ENCODE data around the gene MMP24. TPM values are rescaled to one million over a fixed set of nuclear protein-coding genes. Genes with fewer than 3 reads are reported as not detected.

The MMP24 gene
- total and polyA plus RNA-seq, 2 of the 13 experiments (the other 11 are each of a cell fraction or from before 2014, with no cell fraction given), result 0.29 to 0.35 TPM

DNA sequence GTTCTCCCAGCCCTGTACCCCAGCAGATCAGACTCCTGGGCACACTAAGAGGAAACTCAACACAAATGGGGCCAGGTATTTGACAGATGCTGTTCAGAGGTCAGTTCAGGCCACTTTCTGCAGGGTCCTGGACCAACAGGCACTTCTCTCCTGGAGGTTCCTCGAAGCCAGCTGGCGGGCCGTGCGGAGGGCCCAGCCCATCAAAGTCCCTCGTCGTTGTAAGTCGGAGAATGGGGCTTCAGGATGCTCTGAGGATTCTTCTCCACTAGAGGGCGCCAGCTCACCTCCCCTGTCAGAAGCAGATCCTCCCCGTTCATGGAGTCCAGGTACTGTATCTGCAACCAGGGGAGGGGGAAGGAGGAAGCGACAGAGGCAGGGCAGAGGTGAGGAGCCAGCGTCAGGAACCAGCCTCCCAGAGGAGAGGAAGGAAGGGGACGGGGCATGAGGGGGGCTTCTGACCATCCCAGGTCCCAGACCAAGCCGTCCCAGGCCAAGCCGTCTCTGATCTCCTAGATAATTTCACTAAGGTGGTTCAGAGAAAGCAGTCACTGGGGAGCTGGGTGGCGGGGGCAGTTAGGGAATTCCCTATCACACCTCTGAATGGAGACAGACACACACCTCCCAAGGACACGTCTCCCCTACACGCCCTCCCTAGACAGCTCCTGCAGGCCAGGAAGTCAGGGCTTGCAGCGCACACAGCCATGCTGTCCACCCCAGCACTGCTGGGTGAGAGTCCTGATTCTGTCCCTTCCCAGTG lies 77.4 kb downstream of the MMP24 start (continued):
- TF ChIP-seq, protein P1, sequence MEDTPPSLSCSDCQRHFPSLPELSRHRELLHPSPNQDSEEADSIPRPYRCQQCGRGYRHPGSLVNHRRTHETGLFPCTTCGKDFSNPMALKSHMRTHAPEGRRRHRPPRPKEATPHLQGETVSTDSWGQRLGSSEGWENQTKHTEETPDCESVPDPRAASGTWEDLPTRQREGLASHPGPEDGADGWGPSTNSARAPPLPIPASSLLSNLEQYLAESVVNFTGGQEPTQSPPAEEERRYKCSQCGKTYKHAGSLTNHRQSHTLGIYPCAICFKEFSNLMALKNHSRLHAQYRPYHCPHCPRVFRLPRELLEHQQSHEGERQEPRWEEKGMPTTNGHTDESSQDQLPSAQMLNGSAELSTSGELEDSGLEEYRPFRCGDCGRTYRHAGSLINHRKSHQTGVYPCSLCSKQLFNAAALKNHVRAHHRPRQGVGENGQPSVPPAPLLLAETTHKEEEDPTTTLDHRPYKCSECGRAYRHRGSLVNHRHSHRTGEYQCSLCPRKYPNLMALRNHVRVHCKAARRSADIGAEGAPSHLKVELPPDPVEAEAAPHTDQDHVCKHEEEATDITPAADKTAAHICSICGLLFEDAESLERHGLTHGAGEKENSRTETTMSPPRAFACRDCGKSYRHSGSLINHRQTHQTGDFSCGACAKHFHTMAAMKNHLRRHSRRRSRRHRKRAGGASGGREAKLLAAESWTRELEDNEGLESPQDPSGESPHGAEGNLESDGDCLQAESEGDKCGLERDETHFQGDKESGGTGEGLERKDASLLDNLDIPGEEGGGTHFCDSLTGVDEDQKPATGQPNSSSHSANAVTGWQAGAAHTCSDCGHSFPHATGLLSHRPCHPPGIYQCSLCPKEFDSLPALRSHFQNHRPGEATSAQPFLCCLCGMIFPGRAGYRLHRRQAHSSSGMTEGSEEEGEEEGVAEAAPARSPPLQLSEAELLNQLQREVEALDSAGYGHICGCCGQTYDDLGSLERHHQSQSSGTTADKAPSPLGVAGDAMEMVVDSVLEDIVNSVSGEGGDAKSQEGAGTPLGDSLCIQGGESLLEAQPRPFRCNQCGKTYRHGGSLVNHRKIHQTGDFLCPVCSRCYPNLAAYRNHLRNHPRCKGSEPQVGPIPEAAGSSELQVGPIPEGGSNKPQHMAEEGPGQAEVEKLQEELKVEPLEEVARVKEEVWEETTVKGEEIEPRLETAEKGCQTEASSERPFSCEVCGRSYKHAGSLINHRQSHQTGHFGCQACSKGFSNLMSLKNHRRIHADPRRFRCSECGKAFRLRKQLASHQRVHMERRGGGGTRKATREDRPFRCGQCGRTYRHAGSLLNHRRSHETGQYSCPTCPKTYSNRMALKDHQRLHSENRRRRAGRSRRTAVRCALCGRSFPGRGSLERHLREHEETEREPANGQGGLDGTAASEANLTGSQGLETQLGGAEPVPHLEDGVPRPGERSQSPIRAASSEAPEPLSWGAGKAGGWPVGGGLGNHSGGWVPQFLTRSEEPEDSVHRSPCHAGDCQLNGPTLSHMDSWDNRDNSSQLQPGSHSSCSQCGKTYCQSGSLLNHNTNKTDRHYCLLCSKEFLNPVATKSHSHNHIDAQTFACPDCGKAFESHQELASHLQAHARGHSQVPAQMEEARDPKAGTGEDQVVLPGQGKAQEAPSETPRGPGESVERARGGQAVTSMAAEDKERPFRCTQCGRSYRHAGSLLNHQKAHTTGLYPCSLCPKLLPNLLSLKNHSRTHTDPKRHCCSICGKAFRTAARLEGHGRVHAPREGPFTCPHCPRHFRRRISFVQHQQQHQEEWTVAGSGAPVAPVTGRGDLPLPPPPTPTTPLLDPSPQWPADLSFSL (CRISPR knock-in tag; IDR thresholded peaks at IDR 0.05), result no peak
- TF ChIP-seq ZNF839 (CRISPR knock-in tag; IDR thresholded peaks at IDR 0.05; ENCODE audit: borderline replicate concordance), result no peak
- TF ChIP-seq, protein P2, sequence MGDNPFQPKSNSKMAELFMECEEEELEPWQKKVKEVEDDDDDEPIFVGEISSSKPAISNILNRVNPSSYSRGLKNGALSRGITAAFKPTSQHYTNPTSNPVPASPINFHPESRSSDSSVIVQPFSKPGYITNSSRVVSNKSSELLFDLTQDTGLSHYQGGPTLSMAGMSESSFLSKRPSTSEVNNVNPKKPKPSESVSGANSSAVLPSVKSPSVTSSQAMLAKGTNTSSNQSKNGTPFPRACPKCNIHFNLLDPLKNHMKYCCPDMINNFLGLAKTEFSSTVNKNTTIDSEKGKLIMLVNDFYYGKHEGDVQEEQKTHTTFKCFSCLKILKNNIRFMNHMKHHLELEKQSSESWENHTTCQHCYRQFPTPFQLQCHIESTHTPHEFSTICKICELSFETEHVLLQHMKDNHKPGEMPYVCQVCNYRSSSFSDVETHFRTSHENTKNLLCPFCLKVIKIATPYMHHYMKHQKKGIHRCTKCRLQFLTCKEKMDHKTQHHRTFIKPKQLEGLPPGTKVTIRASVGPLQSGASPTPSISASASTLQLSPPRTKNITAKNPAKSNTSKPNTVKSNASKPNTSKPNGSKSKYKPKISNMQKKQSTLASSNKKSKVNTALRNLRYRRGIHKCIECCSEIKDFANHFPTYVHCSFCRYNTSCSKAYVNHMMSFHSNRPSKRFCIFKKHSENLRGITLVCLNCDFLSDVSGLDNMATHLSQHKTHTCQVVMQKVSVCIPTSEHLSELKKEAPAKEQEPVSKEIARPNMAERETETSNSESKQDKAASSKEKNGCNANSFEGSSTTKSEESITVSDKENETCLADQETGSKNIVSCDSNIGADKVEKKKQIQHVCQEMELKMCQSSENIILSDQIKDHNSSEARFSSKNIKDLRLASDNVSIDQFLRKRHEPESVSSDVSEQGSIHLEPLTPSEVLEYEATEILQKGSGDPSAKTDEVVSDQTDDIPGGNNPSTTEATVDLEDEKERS (CRISPR knock-in tag; IDR thresholded peaks at IDR 0.05), result 0 out of 2 replicates have a peak, but pooled peaks have one; percentile 54
- TF ChIP-seq, protein P3, sequence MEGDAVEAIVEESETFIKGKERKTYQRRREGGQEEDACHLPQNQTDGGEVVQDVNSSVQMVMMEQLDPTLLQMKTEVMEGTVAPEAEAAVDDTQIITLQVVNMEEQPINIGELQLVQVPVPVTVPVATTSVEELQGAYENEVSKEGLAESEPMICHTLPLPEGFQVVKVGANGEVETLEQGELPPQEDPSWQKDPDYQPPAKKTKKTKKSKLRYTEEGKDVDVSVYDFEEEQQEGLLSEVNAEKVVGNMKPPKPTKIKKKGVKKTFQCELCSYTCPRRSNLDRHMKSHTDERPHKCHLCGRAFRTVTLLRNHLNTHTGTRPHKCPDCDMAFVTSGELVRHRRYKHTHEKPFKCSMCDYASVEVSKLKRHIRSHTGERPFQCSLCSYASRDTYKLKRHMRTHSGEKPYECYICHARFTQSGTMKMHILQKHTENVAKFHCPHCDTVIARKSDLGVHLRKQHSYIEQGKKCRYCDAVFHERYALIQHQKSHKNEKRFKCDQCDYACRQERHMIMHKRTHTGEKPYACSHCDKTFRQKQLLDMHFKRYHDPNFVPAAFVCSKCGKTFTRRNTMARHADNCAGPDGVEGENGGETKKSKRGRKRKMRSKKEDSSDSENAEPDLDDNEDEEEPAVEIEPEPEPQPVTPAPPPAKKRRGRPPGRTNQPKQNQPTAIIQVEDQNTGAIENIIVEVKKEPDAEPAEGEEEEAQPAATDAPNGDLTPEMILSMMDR (CRISPR knock-in tag; IDR thresholded peaks at IDR 0.05), result peak; percentile 100
- no peak for TF ChIP-seq AGO1 (IDR thresholded peaks at IDR 0.05; ENCODE audit: low read depth, low read length, poor library complexity, severe bottlenecking)
- TF ChIP-seq PAWR (CRISPR knock-in tag; IDR thresholded peaks at IDR 0.05; ENCODE audit: borderline replicate concordance), result no peak
- TF ChIP-seq, protein P4, sequence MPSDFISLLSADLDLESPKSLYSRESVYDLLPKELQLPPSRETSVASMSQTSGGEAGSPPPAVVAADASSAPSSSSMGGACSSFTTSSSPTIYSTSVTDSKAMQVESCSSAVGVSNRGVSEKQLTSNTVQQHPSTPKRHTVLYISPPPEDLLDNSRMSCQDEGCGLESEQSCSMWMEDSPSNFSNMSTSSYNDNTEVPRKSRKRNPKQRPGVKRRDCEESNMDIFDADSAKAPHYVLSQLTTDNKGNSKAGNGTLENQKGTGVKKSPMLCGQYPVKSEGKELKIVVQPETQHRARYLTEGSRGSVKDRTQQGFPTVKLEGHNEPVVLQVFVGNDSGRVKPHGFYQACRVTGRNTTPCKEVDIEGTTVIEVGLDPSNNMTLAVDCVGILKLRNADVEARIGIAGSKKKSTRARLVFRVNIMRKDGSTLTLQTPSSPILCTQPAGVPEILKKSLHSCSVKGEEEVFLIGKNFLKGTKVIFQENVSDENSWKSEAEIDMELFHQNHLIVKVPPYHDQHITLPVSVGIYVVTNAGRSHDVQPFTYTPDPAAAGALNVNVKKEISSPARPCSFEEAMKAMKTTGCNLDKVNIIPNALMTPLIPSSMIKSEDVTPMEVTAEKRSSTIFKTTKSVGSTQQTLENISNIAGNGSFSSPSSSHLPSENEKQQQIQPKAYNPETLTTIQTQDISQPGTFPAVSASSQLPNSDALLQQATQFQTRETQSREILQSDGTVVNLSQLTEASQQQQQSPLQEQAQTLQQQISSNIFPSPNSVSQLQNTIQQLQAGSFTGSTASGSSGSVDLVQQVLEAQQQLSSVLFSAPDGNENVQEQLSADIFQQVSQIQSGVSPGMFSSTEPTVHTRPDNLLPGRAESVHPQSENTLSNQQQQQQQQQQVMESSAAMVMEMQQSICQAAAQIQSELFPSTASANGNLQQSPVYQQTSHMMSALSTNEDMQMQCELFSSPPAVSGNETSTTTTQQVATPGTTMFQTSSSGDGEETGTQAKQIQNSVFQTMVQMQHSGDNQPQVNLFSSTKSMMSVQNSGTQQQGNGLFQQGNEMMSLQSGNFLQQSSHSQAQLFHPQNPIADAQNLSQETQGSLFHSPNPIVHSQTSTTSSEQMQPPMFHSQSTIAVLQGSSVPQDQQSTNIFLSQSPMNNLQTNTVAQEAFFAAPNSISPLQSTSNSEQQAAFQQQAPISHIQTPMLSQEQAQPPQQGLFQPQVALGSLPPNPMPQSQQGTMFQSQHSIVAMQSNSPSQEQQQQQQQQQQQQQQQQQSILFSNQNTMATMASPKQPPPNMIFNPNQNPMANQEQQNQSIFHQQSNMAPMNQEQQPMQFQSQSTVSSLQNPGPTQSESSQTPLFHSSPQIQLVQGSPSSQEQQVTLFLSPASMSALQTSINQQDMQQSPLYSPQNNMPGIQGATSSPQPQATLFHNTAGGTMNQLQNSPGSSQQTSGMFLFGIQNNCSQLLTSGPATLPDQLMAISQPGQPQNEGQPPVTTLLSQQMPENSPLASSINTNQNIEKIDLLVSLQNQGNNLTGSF (CRISPR knock-in tag; IDR thresholded peaks at IDR 0.05), result no peak
- TF ChIP-seq IRF2 (CRISPR knock-in tag; IDR thresholded peaks at IDR 0.05), result peak; percentile 89
- no peak for TF ChIP-seq ZNF737 (CRISPR knock-in tag; IDR thresholded peaks at IDR 0.05; ENCODE audit: borderline replicate concordance)
- no peak for TF ChIP-seq HHEX (CRISPR knock-in tag; IDR thresholded peaks at IDR 0.05)
- peak; percentile 99 for TF ChIP-seq SMC3 (IDR thresholded peaks at IDR 0.05; ENCODE audit: low read length)

Measured in HepG2 (cell line).